Fibroblast of lung (primary cell): ENCODE results near the gene TNRC6C.

Experiments
- CTCF ChIP-seq, 2 donors: IDR thresholded peaks in 1 of 2; conservative IDR thresholded peaks in 1 of 2; 1 replicate in 1 of 2; 2 replicates in 1 of 2; pipeline ENCODE4 v1.5.1; 2011 to 2012; ENCODE audit warnings: low read length in 2 of 2, control low read depth in 1 of 2, inconsistent platforms in 1 of 2, low read depth in 1 of 2, mild to moderate bottlenecking in 1 of 2
- EZH2 ChIP-seq: IDR thresholded peaks from 2 replicates; pipeline ENCODE4 v1.5.1; 2012; ENCODE audit warnings: low read length, control low read depth, mild to moderate bottlenecking; ENCODE audit errors: missing control alignments

- TF ChIP-seq CTCF (conservative IDR thresholded peaks at IDR 0.05 in 1 of 2, IDR thresholded peaks at IDR 0.05 in 1 of 2; ENCODE audit: low read depth in 1 of 2, low read length in 2 of 2) (no peak), EZH2 (no peak)
Observed at GRCh38 chr17:78005452-78006171, 47.1 kb downstream of the TNRC6C start.
